HG03103 (cell line): ENCODE data around the gene RANBP3.
"Not testable (repeated sequence)": the region's sequence is repeated elsewhere in the genome, so short reads cannot be mapped to it uniquely, and the experiment has no call there.

Source experiments
- ATAC-seq: cut with Tn5 transposase; IDR thresholded peaks from one replicate; pipeline ENCODE4 v1.9.1; 2021; ENCODE audit warnings: low read depth; ENCODE audit not compliant: unreplicated experiment

RANBP3 gene

GRCh38 chr19:5892772-5893275 lies 85.1 kb downstream of the RANBP3 start:
- ATAC-seq: no peak

GRCh38 chr19:5891938-5892771 lies 85.8 kb downstream of the RANBP3 start:
- ATAC-seq: no peak

GRCh38 chr19:5891572-5891937 lies 86.4 kb downstream of the RANBP3 start:
- ATAC-seq: no peak

GRCh38 chr19:5890099-5890498 lies 87.8 kb downstream of the RANBP3 start:
- ATAC-seq: no peak

- no peak for ATAC-seq
Measured at GRCh38 chr19:5889288-5889971, 88.5 kb downstream of the RANBP3 start.

- not testable (repeated sequence) for ATAC-seq
Measured at GRCh38 chr19:5884065-5884811, 93.7 kb downstream of the RANBP3 start.

GRCh38 chr19:5883157-5883873 lies 94.6 kb downstream of the RANBP3 start:
- not testable (repeated sequence) for ATAC-seq

- no peak for ATAC-seq
Measured at GRCh38 chr19:5882421-5882968, 95.4 kb downstream of the RANBP3 start.

GRCh38 chr19:5881543-5882299 lies 96.2 kb downstream of the RANBP3 start:
- ATAC-seq: no peak

GRCh38 chr19:5880604-5881078 lies 97.3 kb downstream of the RANBP3 start:
- ATAC-seq: no peak

GRCh38 chr19:5880196-5880595 lies 97.7 kb downstream of the RANBP3 start:
- no peak for ATAC-seq

- no peak for ATAC-seq
Measured at GRCh38 chr19:5877882-5878281, 100.1 kb downstream of the RANBP3 start.

- ATAC-seq: no peak
Measured at GRCh38 chr19:5877427-5877826, 100.5 kb downstream of the RANBP3 start.

- ATAC-seq: not testable (repeated sequence)
Measured at GRCh38 chr19:5874496-5874895, 103.4 kb downstream of the RANBP3 start.

GRCh38 chr19:5873617-5874199 lies 104.2 kb downstream of the RANBP3 start:
- ATAC-seq: no peak

GRCh38 chr19:5870986-5871394 lies 107.0 kb downstream of the RANBP3 start:
- no peak for ATAC-seq

GRCh38 chr19:5867201-5868136 lies 110.5 kb downstream of the RANBP3 start:
- no peak for ATAC-seq
